Measurements from ENCODE around the gene ABCC1.
"Not testable (repeated sequence)": the region's sequence is repeated elsewhere in the genome, so short reads cannot be mapped to it uniquely, and the experiment has no call there.

The ABCC1 gene

DNA sequence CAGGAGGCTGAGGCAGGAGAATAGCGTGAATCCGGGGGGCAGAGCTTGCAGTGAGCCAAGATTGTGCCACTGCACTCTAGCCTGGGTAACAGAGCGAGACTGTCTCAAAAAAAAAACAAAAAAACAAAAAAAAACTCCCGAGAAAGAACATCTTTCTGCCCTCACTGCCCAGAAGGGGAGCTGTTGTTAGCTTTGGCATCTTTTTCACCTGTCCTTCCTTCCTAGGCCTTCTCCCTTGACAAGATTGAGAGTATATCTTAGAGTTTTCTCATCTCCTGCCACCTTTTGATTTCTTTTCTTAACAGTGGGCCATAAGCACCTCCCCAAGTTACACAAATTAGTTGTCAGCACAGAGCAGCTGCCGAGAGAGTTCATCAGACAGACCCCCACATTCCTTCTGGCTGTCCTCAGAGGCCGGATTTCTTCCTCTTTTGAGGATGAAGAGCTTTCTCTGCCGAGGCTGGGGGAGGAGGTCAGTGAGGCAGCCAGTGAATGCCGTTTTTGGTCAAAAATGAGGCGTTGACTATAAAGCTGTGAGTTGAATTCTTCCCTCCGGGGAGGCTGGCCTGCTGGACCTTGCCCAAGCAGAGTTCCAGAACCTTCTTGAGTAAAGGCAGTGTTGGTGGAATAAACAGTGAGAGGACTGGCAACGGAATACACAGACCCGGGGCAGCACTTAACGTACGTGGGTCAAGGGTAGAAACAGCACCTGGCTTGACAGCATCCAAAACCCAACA is 146.9 kb downstream of the ABCC1 start:
- FAIRE-seq (no peak), DNase-seq (ENCODE audit: extremely low spot score, insufficient read length, low read depth) (no peak)

GRCh38 chr16:16096858-16097213 is 147.4 kb downstream of the ABCC1 start:
- FAIRE-seq (no peak), DNase-seq (ENCODE audit: extremely low spot score, insufficient read length, low read depth) (no peak)

DNA sequence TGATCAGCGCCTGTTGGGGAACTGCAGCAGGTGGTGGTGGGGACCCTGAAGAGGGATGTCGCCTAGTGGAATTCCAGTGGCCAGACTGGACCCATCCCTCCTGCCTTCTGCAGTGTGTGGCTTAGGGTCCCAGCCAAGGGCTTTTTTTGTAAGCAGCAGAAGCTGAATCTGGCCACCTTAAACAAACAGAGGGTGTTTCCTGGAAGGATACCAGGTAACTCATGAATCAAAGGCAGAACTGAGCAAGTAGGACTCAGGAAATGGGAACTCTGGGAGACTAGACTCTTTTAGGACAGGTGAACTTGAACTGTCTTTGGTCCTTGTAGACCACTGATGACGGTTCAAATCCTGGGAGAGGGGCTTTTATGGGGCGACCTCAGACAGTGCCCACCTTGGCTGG is 149.9 kb downstream of the ABCC1 start:
- FAIRE-seq (no peak), DNase-seq (ENCODE audit: extremely low spot score, insufficient read length, low read depth) (no peak)

- FAIRE-seq (no peak), DNase-seq (ENCODE audit: extremely low spot score, insufficient read length, low read depth) (no peak)
Observed at GRCh38 chr16:16100631-16101030, 151.2 kb downstream of the ABCC1 start.

DNA sequence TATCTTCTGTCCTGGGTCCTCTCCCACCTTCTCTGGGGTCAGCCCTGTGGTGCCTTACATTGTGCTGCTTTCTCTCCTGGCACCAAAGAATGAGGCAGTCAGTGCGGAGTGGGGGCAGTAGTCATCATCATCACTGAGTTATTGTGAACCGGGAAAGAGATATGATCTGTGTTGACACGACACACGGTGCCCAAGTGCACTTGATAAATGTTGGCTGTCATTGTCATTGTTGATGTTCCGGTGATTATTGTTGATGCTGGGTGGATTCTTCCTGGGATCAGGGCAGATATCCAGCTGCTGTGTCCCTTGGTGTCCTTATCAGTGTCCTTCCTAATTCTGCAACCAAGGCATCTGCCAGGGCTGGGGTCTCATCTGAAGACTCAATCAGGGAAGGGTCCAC is 152.2 kb downstream of the ABCC1 start:
- DNase-seq (ENCODE audit: extremely low spot score, insufficient read length, low read depth) (no peak), FAIRE-seq (no peak)

DNA sequence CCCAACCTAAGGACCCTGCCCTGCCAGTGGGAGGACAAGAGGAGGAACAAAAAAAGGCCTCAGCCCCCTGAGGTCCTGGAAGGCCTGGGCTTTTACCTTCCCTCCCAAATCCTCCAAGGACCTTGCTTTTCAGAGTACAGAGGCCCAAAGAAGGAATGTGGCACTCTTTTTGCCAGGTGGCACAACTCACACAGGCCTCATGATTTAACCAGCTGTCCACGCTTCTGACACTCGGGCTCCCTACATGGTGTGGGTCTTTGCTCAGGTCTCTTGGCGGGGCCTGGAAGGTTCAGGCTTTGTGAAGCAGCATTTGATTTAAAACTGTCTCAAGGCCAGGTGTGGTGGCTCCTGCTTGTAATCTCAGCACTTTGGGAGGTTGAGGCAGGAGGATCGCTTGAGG is 153.3 kb downstream of the ABCC1 start:
- FAIRE-seq (no peak), DNase-seq (ENCODE audit: extremely low spot score, insufficient read length, low read depth) (no peak)

GRCh38 chr16:16104132-16104803 is 154.9 kb downstream of the ABCC1 start:
- DNase-seq (ENCODE audit: extremely low spot score, insufficient read length, low read depth); FAIRE-seq: not testable (repeated sequence)

- DNase-seq (ENCODE audit: extremely low spot score, insufficient read length, low read depth); FAIRE-seq: not testable (repeated sequence)
Observed at GRCh38 chr16:16104804-16105141, 155.4 kb downstream of the ABCC1 start.

DNA sequence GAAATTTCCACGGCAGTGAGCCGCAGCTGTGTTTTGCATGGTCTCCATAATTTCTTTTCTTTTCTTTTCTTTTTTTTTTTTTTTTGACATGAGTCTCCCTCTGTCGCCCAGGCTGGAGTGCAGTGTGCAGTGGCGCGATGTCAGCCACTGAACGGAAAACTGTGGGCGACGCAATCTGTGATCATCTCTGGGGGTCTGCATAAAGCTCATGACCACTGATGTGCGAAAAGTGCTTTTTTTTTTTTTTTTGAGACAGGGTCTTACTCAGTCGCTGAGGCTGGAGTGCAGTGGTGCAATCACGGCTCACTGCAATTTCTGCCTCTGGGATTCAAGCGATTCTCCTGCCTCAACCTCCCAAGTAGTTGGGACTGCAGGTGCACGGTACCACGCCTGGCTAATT is 156.2 kb downstream of the ABCC1 start:
- DNase-seq (ENCODE audit: extremely low spot score, insufficient read length, low read depth) = no peak
- no peak for FAIRE-seq

DNA sequence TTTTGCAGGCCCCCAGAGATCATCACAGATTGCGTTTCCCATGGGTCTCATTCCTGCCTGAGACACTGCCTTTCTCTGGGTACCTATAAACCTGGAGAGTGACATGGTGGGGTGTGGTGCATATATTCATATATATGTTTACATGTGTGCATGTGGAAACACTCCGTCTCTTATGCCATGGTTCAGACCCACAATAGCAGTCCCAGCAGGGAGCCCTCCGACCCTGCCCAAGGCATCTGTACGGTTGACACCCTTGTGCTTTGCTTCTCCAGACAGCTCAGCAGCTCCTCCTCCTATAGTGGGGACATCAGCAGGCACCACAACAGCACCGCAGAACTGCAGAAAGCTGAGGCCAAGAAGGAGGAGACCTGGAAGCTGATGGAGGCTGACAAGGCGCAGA is 157.1 kb downstream of the ABCC1 start:
- no peak for FAIRE-seq
- DNase-seq (ENCODE audit: extremely low spot score, insufficient read length, low read depth) = no peak

DNA sequence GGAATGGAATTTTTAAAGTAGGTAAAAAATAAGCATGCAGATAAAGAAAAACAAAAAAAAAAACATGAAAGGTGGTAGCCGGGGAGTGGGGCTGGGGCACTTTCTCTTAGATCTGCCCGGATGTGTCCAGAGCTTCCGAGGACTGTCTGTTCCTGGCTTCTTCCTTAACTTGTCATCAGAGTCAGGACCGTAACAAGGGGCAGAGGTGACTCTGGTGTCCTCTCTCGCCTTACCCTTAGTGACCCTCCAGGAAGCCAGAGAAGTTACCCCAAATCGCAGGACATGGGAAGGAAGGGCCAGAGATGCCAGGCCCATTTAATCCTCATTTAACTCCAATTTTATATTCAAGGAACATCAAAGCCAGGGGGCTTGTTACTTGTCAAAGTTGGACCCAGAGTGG is 158.4 kb downstream of the ABCC1 start:
- no peak for FAIRE-seq

DNA sequence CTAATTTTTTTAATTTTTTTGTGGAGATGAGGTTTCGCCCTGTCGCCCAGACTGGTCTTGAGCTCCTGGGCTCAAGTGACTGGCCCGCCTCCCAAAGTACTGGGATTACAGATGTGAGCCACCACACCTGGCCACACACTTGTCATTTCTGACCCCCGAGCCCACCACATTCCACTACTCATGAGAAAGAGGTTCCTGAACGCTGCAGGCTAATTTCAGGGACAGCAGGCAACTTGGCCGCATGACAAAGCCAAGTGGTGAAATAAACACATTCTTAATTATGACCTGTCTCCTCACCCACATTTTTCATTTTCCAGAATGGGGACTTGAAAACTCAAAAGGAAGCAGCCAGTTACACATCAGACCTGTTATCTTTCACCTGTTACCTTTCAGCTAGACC is 159.3 kb downstream of the ABCC1 start:
- DNase-seq (ENCODE audit: extremely low spot score, insufficient read length, low read depth) (no peak), FAIRE-seq (no peak)

More for the DNA sequence above, 158.4 kb downstream of the ABCC1 start:
- DNase-seq (ENCODE audit: extremely low spot score, insufficient read length, low read depth) = no peak

DNA sequence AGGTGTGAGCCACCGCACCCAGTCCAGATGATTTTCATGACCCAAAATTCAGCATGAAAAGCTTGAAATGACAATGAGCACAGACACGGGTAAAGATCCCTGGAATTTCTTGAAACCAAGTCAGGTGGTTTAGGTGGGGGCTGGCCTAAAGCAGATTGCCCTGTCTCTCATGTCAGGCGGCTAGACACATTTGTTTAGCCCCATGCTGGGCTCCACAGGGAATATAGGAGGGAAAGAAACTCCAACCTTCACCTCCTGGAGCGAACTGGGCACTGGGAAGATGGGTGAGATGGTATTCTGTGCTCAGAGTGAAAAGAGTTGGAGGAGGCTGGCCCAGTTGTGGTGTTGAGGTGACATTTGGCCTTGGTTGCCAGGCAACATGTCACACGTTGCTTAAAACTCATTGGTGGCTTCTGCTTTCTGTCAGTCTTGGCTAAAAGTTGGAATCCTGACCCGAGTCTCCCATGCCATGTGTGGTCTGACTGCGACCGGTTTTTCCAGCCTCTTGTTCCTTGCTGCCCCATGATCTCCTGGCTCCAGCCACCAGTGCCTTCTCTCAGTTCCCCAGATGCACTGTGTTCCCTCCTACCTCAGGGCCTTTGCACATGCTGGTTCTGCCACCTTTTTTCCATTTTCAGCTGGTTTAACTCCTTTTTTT is 160.2 kb downstream of the ABCC1 start:
- DNase-seq (ENCODE audit: extremely low spot score, insufficient read length, low read depth) (no peak), FAIRE-seq (no peak)

DNA sequence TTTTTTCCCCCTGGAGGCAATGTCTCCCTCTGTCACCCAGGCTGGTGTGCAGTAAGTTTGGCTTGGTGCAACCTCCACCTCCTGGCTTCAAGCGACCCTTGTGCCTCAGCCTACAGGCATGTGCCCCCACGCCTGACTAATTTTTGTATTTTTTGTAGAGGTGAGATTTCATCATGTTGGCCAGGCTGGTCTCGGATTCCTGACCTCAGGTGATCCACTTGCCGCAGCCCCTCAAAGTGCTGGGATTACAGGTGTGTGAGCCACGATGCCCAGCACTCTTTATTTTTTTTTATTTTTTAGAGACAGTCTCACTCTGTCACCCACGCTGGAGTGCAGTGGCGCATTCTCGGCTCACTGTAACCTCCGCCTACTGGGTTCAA is 160.7 kb downstream of the ABCC1 start:
- no peak for DNase-seq (ENCODE audit: extremely low spot score, insufficient read length, low read depth)
- FAIRE-seq = no peak

- DNase-seq (ENCODE audit: extremely low spot score, insufficient read length, low read depth) = no peak
- FAIRE-seq = no peak
Observed at GRCh38 chr16:16111639-16112038, 162.2 kb downstream of the ABCC1 start.

DNA sequence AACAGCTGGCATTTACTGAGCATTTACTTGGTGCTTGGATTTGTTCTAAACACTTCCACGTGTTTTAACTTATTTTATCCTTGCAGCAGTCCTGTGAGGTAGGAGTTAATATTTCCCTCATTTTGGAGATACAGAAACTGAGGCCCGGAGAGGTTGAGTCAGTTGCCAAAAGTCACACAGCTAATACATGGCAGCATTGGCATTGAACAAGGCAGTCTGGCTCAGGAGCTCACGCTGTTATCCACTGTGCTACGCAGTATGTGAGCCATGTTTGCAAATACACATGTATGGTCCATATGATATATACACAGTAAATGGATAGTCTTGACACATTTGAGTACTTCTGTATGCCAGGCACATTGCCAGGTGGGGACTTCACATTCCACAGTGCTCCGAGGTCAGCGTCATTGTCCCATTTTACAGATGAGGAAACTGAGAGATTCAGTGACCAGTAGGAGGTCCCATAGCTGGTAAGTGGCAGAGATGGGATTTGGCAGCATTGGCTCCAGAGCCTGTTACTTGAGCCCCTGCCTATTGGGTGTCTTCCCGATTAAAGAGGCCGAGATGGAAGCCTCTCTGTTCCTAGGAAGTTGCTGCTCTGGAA is 163.1 kb downstream of the ABCC1 start:
- DNase-seq (ENCODE audit: extremely low spot score, insufficient read length, low read depth) = no peak
- no peak for FAIRE-seq

DNA sequence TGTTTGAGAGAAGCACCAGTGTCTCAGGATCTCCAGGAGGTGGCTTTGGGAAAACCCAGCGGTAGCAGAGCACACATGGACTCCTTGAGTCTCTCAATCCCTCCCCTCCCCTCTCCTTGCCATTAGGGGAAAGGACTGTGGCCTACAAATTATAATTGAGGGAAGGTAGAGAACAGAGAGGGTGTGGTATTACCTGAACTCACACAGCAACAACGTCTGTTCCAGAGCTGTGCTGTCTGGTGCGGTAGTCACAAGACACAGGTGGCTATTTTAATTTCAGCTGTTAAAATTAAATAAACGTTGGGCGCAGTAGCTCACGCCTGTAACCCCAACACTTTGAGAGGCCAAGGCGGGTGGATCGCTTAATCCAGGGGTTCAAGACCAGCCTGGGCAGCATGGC is 163.7 kb downstream of the ABCC1 start:
- no peak for DNase-seq (ENCODE audit: extremely low spot score, insufficient read length, low read depth)
- FAIRE-seq = no peak

GRCh38 chr16:16116841-16117240 is 167.4 kb downstream of the ABCC1 start:
- DNase-seq (ENCODE audit: extremely low spot score, insufficient read length, low read depth) = no peak
- no peak for FAIRE-seq

DNA sequence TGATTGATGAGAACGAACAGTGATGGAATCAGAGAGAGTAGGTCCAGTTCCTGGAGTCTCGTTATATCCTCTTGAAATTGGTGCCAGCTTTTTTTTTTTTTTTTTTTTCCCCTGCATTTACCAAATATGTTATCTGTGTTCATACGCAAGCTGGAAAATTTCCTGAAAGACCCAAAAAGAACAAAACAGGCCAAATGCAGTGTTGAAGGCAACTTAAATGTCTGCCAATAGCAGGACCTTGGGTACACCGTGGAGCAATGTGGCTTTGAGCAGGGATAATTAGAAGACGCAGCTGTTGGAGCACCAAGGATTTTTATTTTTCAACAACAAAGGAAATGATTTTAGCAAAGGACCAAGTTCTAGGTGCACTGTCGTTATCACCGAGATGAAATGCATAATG is 168.9 kb downstream of the ABCC1 start:
- FAIRE-seq = no peak

GRCh38 chr16:16120044-16120381 is 170.6 kb downstream of the ABCC1 start:
- DNase-seq (ENCODE audit: extremely low spot score, insufficient read length, low read depth) (no peak), FAIRE-seq (no peak)

More for the DNA sequence above, 168.9 kb downstream of the ABCC1 start:
- DNase-seq (ENCODE audit: extremely low spot score, insufficient read length, low read depth) = no peak
